ENCODE data around the gene IKZF1.

- no peak for TF ChIP-seq YY1 (IDR thresholded peaks at IDR 0.05; ENCODE audit: insufficient read depth, insufficient read length)
- TF ChIP-seq SUZ12 (IDR thresholded peaks at IDR 0.05; ENCODE audit: extremely low read depth, insufficient read depth, insufficient read length): no peak
Observed at GRCh38 chr7:50308203-50308531, 3.7 kb downstream of the IKZF1 start.
